Peyer's patch (tissue), 4 donors: Measurements from ENCODE around the gene SOX1. TPM values are rescaled to one million over a fixed set of nuclear protein-coding genes. Genes with fewer than 3 reads are reported as not detected.

Source experiments
- DNase-seq, 3 donors: peaks; one replicate each; pipeline ENCODE4 v3.0.0-alpha.2; 2017 to 2019
- H3K27ac ChIP-seq, 4 donors: fragments of 200-600 bp; sonication (generic); one replicate each; pipeline ENCODE4 v1.5.1; 2016 to 2019
- H3K27me3 ChIP-seq, 2 donors: fragments of 200-600 bp; sonication (generic); one replicate each; pipeline ENCODE4 v1.5.1; 2019
- H3K36me3 ChIP-seq, 3 donors: fragments of 200-600 bp; sonication (generic); one replicate each; pipeline ENCODE4 v1.5.1; 2016 to 2019
- H3K4me1 ChIP-seq, 4 donors: fragments of 200-600 bp; sonication (generic); one replicate each; pipeline ENCODE4 v1.5.1; 2016 to 2019
- H3K4me3 ChIP-seq, 4 donors: fragments of 200-600 bp; sonication (generic); 1 replicate in 3 of 4; 2 replicates in 1 of 4; pipeline ENCODE4 v1.5.1; 2016 to 2019; ENCODE audit warnings: mild to moderate bottlenecking in 1 of 4
- H3K9me3 ChIP-seq, 4 donors: fragments of 200-600 bp; sonication (generic); one replicate each; pipeline ENCODE4 v1.5.1; 2016 to 2019; ENCODE audit warnings: mild to moderate bottlenecking in 1 of 4
- POLR2A ChIP-seq, 2 donors: fragments of 450-650 bp; IDR thresholded peaks; one replicate each; pipeline ENCODE4 v1.5.1; 2017; ENCODE audit warnings: antibody characterized with exemption in 2 of 2, mild to moderate bottlenecking in 2 of 2, moderate library complexity in 2 of 2
- total RNA-seq, 4 donors: library from RNA; depleted of rRNA; stranded (reverse); fragments of >200 nt; gene quantifications; one replicate each; pipeline ENCODE4 v1.1.0, GENCODE V29; 2016
- TF ChIP-seq, protein P1 (sequence below), 6 experiments: fragments of 450-650 bp in 4 of 6; fragments of 200-600 bp in 2 of 6; sonication (generic) in 1 of 6; IDR thresholded peaks; one replicate each; pipeline ENCODE4 v1.5.1; 2017 to 2019; ENCODE audit warnings: antibody characterized with exemption in 6 of 6, mild to moderate bottlenecking in 3 of 6, moderate library complexity in 1 of 6

Gene SOX1
- total RNA-seq, 4 donors from 2014 or later: not detected

DNA sequence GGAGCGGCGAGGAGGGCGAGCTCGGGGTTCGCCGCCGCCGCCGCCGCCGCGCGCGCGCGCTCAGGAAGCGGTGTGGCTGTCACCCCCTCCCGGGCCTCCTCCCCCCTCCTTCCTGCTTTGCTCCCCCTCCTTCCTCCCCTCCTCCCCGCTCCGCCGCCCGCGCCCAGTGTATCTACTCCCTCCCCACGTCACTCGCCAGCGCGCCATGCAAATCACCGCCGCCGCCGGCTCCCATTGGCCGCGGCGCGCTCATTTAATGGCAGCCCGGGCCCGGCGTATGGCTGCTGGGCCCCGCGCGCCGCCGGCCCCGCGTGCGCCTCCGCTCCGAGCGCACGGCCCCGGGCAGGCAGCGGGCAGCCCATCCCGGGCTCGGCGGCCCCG lies 335 bp upstream of the SOX1 start:
- no peak overlapping the region for H3K27ac ChIP-seq
- peaks cover 0 to 6% (median 0%) of the 10 kb centered on the region in 4 donors for H3K9me3 ChIP-seq
- peaks cover 0 to 74% of the 10 kb centered on the region in 2 donors for H3K27me3 ChIP-seq
- TF ChIP-seq POLR2A (IDR thresholded peaks at IDR 0.05): no peak
- TF ChIP-seq, protein P1, sequence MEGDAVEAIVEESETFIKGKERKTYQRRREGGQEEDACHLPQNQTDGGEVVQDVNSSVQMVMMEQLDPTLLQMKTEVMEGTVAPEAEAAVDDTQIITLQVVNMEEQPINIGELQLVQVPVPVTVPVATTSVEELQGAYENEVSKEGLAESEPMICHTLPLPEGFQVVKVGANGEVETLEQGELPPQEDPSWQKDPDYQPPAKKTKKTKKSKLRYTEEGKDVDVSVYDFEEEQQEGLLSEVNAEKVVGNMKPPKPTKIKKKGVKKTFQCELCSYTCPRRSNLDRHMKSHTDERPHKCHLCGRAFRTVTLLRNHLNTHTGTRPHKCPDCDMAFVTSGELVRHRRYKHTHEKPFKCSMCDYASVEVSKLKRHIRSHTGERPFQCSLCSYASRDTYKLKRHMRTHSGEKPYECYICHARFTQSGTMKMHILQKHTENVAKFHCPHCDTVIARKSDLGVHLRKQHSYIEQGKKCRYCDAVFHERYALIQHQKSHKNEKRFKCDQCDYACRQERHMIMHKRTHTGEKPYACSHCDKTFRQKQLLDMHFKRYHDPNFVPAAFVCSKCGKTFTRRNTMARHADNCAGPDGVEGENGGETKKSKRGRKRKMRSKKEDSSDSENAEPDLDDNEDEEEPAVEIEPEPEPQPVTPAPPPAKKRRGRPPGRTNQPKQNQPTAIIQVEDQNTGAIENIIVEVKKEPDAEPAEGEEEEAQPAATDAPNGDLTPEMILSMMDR (IDR thresholded peaks at IDR 0.05): no peak
- peak in 1 of 3 donors; percentile 56 for DNase-seq
- peaks cover 0 to 18% (median 0%) of the 10 kb centered on the region in 4 donors for H3K4me1 ChIP-seq
- no peaks in the 10 kb centered on the region for H3K36me3 ChIP-seq
- peak overlapping the region in 3 of 4 donors; percentile 26 to 37 (median 35) for H3K4me3 ChIP-seq

DNA sequence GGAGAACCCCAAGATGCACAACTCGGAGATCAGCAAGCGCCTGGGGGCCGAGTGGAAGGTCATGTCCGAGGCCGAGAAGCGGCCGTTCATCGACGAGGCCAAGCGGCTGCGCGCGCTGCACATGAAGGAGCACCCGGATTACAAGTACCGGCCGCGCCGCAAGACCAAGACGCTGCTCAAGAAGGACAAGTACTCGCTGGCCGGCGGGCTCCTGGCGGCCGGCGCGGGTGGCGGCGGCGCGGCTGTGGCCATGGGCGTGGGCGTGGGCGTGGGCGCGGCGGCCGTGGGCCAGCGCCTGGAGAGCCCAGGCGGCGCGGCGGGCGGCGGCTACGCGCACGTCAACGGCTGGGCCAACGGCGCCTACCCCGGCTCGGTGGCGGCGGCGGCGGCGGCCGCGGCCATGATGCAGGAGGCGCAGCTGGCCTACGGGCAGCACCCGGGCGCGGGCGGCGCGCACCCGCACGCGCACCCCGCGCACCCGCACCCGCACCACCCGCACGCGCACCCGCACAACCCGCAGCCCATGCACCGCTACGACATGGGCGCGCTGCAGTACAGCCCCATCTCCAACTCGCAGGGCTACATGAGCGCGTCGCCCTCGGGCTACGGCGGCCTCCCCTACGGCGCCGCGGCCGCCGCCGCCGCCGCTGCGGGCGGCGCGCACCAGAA lies 1.1 kb downstream of the SOX1 start:
- no peak overlapping the region for H3K27ac ChIP-seq
- peaks cover 0 to 21% (median 0%) of the 10 kb centered on the region in 4 donors for H3K4me1 ChIP-seq
- H3K9me3 ChIP-seq: peaks cover 0 to 10% (median 0%) of the 10 kb centered on the region in 4 donors
- no peaks in the 10 kb centered on the region for H3K36me3 ChIP-seq
- peaks cover 0 to 74% of the 10 kb centered on the region in 2 donors for H3K27me3 ChIP-seq
- H3K4me3 ChIP-seq: no peak overlapping the region
- DNase-seq: no peak
- TF ChIP-seq POLR2A (IDR thresholded peaks at IDR 0.05): no peak
- TF ChIP-seq, protein P1 (IDR thresholded peaks at IDR 0.05): no peak

DNA sequence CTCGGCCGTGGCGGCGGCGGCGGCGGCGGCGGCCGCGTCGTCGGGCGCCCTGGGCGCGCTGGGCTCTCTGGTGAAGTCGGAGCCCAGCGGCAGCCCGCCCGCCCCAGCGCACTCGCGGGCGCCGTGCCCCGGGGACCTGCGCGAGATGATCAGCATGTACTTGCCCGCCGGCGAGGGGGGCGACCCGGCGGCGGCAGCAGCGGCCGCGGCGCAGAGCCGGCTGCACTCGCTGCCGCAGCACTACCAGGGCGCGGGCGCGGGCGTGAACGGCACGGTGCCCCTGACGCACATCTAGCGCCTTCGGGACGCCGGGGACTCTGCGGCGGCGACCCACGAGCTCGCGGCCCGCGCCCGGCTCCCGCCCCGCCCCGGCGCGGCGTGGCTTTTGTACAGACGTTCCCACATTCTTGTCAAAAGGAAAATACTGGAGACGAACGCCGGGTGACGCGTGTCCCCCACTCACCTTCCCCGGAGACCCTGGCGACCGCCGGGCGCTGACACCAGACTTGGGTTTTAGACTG lies 1.7 kb downstream of the SOX1 start:
- H3K4me1 ChIP-seq: peaks cover 0 to 25% (median 0%) of the 10 kb centered on the region in 4 donors
- H3K4me3 ChIP-seq: no peak overlapping the region
- H3K27me3 ChIP-seq: peaks cover 0 to 74% of the 10 kb centered on the region in 2 donors
- TF ChIP-seq, protein P1 (IDR thresholded peaks at IDR 0.05): no peak
- no peak for TF ChIP-seq POLR2A (IDR thresholded peaks at IDR 0.05)
- DNase-seq: no peak
- H3K27ac ChIP-seq: no peak overlapping the region
- peaks cover 0 to 15% (median 0%) of the 10 kb centered on the region in 4 donors for H3K9me3 ChIP-seq
- no peaks in the 10 kb centered on the region for H3K36me3 ChIP-seq

DNA sequence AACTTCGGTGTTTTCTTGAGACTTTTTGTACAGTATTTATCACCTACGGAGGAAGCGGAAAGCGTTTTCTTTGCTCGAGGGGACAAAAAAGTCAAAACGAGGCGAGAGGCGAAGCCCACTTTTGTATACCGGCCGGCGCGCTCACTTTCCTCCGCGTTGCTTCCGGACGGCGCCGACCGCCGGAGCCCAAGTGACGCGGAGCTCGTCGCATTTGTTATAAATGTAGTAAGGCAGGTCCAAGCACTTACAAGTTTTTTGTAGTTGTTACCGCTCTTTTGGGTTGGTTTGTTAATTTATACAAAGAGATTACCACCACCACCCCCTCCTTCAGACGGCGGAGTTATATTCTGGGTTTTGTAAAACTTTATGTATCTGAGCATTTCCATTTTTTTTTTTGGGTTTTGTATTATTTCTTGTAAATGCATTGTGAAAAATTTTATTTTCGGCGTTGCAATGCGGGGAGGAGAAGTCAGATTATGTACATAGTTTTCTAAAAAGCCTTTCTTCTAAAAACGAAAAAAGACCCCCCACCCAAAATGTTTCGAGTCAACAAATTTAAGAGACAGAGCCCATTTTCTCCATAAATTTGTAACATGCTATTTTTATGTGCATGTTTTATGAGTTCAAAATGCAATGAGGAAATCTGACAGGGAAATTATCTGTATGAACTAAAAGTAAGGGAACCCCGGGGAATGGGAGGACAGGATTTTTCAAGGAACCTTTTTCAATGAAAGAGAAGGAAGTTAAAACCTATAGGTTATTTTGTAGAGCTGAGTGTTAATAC lies 2.3 kb downstream of the SOX1 start:
- no peak overlapping the region for H3K4me3 ChIP-seq
- TF ChIP-seq, protein P1 (IDR thresholded peaks at IDR 0.05): no peak
- no peak for TF ChIP-seq POLR2A (IDR thresholded peaks at IDR 0.05)
- H3K36me3 ChIP-seq: no peaks in the 10 kb centered on the region
- no peak for DNase-seq
- H3K9me3 ChIP-seq: peaks cover 0 to 15% (median 0%) of the 10 kb centered on the region in 4 donors
- H3K4me1 ChIP-seq: peaks cover 0 to 26% (median 0%) of the 10 kb centered on the region in 4 donors
- peaks cover 0 to 73% of the 10 kb centered on the region in 2 donors for H3K27me3 ChIP-seq
- no peak overlapping the region for H3K27ac ChIP-seq

DNA sequence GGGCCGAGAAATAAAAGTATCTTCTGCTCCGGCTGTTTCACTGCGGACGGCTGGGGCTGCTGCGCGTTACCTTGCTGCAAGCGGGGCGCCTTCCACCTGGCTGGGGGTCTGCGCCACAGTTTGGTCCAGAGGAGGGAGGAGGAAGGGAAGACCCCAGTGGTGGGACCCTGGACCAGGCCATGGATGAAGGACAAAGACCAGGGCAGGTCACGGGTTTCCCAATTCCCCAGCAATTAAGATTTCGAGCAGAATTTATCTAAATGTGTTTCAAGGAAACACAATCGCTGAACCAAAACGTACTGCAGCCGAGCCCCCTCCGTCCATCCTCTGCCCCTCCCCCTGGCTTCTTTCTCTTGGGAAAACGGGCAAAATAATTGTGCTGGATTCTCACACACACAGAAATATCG lies 2.9 kb downstream of the SOX1 start:
- Histone ChIP-seq H3K4me3 (no peak overlapping the region), H3K4me1 (peaks cover 0 to 26% (median 0%) of the 10 kb centered on the region in 4 donors), H3K27me3 (peaks cover 0 to 70% of the 10 kb centered on the region in 2 donors), H3K27ac (no peak overlapping the region), H3K9me3 (peaks cover 0 to 15% (median 0%) of the 10 kb centered on the region in 4 donors), H3K36me3 (no peaks in the 10 kb centered on the region)
- TF ChIP-seq POLR2A (IDR thresholded peaks at IDR 0.05): no peak
- TF ChIP-seq, protein P1 (IDR thresholded peaks at IDR 0.05): no peak
- DNase-seq: no peak
